GM12874 (cell line): ENCODE results near the gene SLC31A1.

Source experiments
- CTCF ChIP-seq: IDR thresholded peaks from 2 replicates; pipeline ENCODE4 v1.5.1; 2011; ENCODE audit warnings: low read depth, mild to moderate bottlenecking, control low read depth, low read length, moderate library complexity; ENCODE audit not compliant: insufficient read depth

Gene SLC31A1

DNA sequence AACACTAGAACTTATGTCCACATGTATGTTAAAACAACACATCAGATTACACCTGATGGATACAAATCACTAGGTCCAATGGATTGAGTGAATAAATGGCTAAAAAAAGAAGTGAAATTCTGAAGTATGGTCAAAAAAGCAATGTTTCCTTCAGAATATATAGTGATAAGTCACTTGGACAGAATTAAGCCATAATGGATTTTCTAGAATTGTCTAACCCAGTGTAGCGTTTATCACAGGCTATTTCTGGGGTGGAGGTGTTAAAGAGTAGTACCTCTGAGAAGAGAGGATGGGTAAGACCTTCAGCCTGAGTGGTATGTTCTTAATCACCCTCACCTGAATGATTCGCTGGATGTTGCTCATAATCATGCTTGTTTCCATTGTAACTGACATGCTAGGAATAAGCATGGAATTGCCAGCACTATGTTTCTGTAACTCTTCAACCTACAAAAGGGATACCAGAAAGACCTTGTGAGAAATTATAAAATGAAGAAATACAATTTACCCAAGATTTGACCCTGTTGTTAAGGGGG lies 37.3 kb upstream of the SLC31A1 start:
- TF ChIP-seq CTCF, result no peak

DNA sequence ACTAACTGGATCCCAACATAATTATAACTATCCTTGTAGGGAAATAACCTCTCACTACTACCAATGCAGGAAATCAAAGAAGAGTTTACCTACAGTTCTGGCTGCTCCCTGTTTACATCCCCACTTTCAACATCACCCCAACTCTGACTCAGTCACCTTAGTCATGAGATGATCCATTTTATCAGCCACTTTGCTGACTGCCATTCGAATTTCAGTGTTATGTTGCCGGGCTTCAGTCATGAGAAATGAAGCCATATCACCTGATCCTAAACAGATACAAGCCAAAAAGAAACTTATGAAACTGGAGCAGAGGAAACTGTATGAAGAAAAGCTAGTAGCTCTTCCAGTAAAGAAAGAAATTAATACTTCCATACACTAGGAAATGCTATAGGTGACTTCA lies 36.8 kb upstream of the SLC31A1 start:
- TF ChIP-seq CTCF, result no peak

GRCh38 chr9:113185271-113185670 lies 36.1 kb upstream of the SLC31A1 start:
- TF ChIP-seq CTCF, result no peak

- TF ChIP-seq CTCF, result no peak
These were observed 35.1 kb upstream of the SLC31A1 start for GRCh38 chr9:113186137-113186755.

- TF ChIP-seq CTCF, result no peak
These were observed 33.3 kb upstream of the SLC31A1 start for GRCh38 chr9:113187929-113188595.

- no peak for TF ChIP-seq CTCF
These were observed 28.9 kb upstream of the SLC31A1 start for GRCh38 chr9:113192455-113192854.

DNA sequence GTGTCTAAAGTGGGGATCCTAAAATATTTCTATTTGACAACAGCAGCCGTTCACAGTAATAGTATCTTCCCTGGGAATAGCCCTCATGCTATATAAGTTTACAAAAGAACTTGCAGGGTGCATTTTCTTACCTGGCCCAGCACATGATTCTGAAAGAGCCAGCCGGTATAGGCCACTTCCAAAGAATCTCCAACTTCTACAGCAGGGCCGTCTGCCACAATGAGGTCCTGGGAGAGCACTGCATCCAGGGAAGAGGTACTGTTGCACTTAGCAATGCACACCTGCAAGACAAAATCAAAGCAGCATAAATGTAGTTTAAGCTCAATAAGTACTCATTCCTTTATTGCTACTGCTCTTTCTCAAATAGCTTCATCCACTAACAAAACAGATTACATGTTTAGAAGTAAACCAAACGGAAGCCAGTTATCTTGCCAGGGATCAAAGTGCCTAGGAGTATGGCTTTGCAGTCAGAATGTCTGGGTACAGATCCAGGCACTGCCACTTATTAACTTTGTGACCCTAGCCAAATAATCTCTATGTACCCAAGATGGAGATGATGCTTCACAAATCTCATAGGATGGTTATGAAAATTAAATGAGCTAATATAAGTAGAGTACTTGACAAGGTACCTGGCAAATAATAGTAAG lies 21.5 kb upstream of the SLC31A1 start:
- no peak for TF ChIP-seq CTCF
